SK-N-MC (cell line): ENCODE data around the gene CTU1.

Experiments
- EZH2 ChIP-seq: fragments of 200-600 bp; sonication (generic); IDR thresholded peaks from one replicate; pipeline ENCODE4 v1.6.1; 2017; ENCODE audit warnings: antibody characterized with exemption
- FOXP2 ChIP-seq: optimal IDR thresholded peaks from 2 replicates; pipeline ENCODE3; 2011; ENCODE audit warnings: mild to moderate bottlenecking, moderate library complexity; ENCODE audit not compliant: insufficient read depth; ENCODE audit errors: extremely low read length, control extremely low read depth
- POLR2AphosphoS5 ChIP-seq: IDR thresholded peaks from 2 replicates; pipeline ENCODE4 v1.6.1; 2012; ENCODE audit warnings: mild to moderate bottlenecking, low read depth, low read length, borderline replicate concordance

DNA sequence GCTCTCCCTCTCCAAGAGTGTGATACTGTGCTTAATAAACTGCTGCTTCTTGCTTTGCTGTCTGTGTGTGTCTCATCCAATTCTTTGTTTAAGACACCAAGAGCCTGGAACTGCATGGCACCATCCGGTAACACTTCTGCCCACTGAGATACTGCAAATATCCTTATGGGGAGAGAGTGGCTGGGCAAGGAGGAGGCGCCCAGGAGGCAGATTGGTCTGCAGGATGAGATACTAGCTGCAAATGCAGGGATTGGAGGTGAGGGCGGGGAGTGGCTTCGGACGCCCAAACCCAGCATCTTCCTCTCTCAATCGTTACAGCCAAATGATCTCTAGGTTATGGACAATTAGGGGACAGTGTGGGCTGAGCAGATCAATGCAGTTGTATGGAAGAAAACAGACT, 32.2 kb upstream of the CTU1 start:
- no peak for TF ChIP-seq POLR2AphosphoS5
- TF ChIP-seq EZH2 = no peak
- TF ChIP-seq FOXP2 = no peak
